K562 (cell line): Measurements from ENCODE around the gene RNF26. TPM values are rescaled to one million over a fixed set of nuclear protein-coding genes. Genes with fewer than 3 reads are reported as not detected.

Experiments
- BRCA1 ChIP-seq, 2 experiments: fragments of 450-650 bp in 1 of 2; sonication (generic) in 1 of 2; formaldehyde crosslinking in 1 of 2; IDR thresholded peaks; 2 replicates each; pipeline versions ENCODE4 v1.5.0 to v1.6.1; 2017 to 2020; ENCODE audit warnings: mild to moderate bottlenecking in 1 of 2, missing genetic modification reagents in 1 of 2
- FOXA3 ChIP-seq, 2 experiments: fragments of 450-650 bp in 1 of 2; sonication (generic) in 1 of 2; formaldehyde crosslinking; IDR thresholded peaks in 1 of 2; conservative IDR thresholded peaks in 1 of 2; 2 replicates each; pipeline versions ENCODE4 v1.4.0 to v1.8.0; 2020 to 2022; ENCODE audit warnings: mild to moderate bottlenecking in 2 of 2, missing genetic modification reagents in 1 of 2
- FOXK1 ChIP-seq: sonication (generic); formaldehyde crosslinking; IDR thresholded peaks from 2 replicates; pipeline ENCODE4 v1.8.0; 2022; ENCODE audit warnings: missing genetic modification reagents, mild to moderate bottlenecking, borderline replicate concordance
- NR2C1 ChIP-seq, 2 experiments: fragments of 450-650 bp; IDR thresholded peaks; 2 replicates each; pipeline ENCODE4 v1.6.1; 2017; ENCODE audit warnings: mild to moderate bottlenecking in 2 of 2, antibody characterized with exemption in 1 of 2, inconsistent platforms in 1 of 2, missing compliant biosample characterization in 1 of 2, missing genetic modification characterization in 1 of 2
- NUFIP1 ChIP-seq: fragments of 450-650 bp; IDR thresholded peaks from 2 replicates; pipeline ENCODE4 v1.6.1; 2018; ENCODE audit not compliant: partially characterized antibody
- POLR2G ChIP-seq: fragments of 200-400 bp; formaldehyde crosslinking; IDR thresholded peaks from 2 replicates; pipeline ENCODE4 v1.6.1; 2017; ENCODE audit warnings: low read depth, mild to moderate bottlenecking, antibody characterized with exemption, low read length, moderate library complexity
- STAT5B ChIP-seq: fragments of 250-450 bp; sonication (Bioruptor Pico); IDR thresholded peaks from 2 replicates; pipeline ENCODE4 v1.8.0; 2021; ENCODE audit warnings: mild to moderate bottlenecking, inconsistent platforms
- ZKSCAN1 ChIP-seq: fragments of 150-350 bp; IDR thresholded peaks from 2 replicates; pipeline ENCODE4 v1.6.1; 2016; ENCODE audit warnings: low read depth, low read length
- polyA plus RNA-seq, 8 experiments: library from polyadenylated mRNA; depleted of rRNA in 4 of 8; stranded (reverse) in 5 of 8; unstranded in 3 of 8; fragments of >200 nt; fragmentation: Nextera tagmentation in 2 of 8; fragmentation: Illumina TruSeq in 1 of 8; extraction: Ambion mirVana in 2 of 8; extraction: Trizol in 1 of 8; gene quantifications; 2 replicates each; pipeline versions ENCODE4 v1.2.1 to v1.2.3, GENCODE V29; 2011 to 2014; ENCODE audit warnings: inconsistent platforms in 1 of 8, missing spikeins in 1 of 8
- total RNA-seq, 7 experiments: library from RNA; depleted of rRNA in 6 of 7; stranded (reverse); fragments of >200 nt in 6 of 7; fragmentation: Illumina TruSeq in 2 of 7; extraction: Trizol in 2 of 7; gene quantifications; 2 replicates each; pipeline versions ENCODE4 v1.2.1 to v1.2.3, GENCODE V29; 2011 to 2021; ENCODE audit warnings: low replicate concordance in 1 of 7
- TF ChIP-seq, protein P1 (sequence below), 3 experiments: fragments of 200-800 bp in 1 of 3; sonication (Bioruptor generic) in 1 of 3; sonication (generic) in 1 of 3; formaldehyde crosslinking in 1 of 3; IDR thresholded peaks; 2 replicates each; pipeline versions ENCODE4 v1.6.1 to v1.8.0; 2016 to 2022; ENCODE audit warnings: mild to moderate bottlenecking in 2 of 3, missing compliant biosample characterization in 2 of 3, missing genetic modification characterization in 2 of 3, missing genetic modification reagents in 1 of 3
- TF ChIP-seq, protein P2 (sequence below), 2 experiments: fragments of 150-350 bp in 1 of 2; IDR thresholded peaks; 2 replicates each; pipeline ENCODE4 v1.6.1; 2012 to 2016; ENCODE audit warnings: low read depth in 2 of 2, low read length in 2 of 2, mild to moderate bottlenecking in 1 of 2, moderate library complexity in 1 of 2
- TF ChIP-seq, protein P3 (sequence below): sonication (generic); formaldehyde crosslinking; IDR thresholded peaks from 2 replicates; pipeline ENCODE4 v1.5.0; 2020; ENCODE audit warnings: missing genetic modification reagents

The RNF26 gene
- total and polyA plus RNA-seq, 9 of the 15 experiments (the other 6 are each of a cell fraction or from before 2014, with no cell fraction given), result 5.3 to 53.6 (median 12.7) TPM

GRCh38 chr11:119337581-119338317 is 3.4 kb downstream of the RNF26 start (continued):
- TF ChIP-seq, protein P1, sequence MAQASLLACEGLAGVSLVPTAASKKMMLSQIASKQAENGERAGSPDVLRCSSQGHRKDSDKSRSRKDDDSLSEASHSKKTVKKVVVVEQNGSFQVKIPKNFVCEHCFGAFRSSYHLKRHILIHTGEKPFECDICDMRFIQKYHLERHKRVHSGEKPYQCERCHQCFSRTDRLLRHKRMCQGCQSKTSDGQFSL (CRISPR knock-in tag; IDR thresholded peaks at IDR 0.05), result peak; percentile 66; the same call in 1 of the 2 replicates
- TF ChIP-seq, protein P1 (tag; IDR thresholded peaks at IDR 0.05), result no peak; a peak in 1 of 4 replicates
- TF ChIP-seq NR2C1 (IDR thresholded peaks at IDR 0.05) (no peak), NR2C1 (tag; IDR thresholded peaks at IDR 0.05) (no peak), FOXA3 (CRISPR knock-in tag; conservative IDR thresholded peaks at IDR 0.05 in 1 of 2, IDR thresholded peaks at IDR 0.05 in 1 of 2) (no peak), NUFIP1 (no peak), STAT5B (CRISPR knock-in tag) (no peak), FOXK1 (CRISPR knock-in tag) (no peak), POLR2G (peak; percentile 38; the same call in 1 of the 2 replicates), BRCA1 (IDR thresholded peaks at IDR 0.05) (no peak), BRCA1 (CRISPR knock-in tag; IDR thresholded peaks at IDR 0.05) (no peak), ZKSCAN1 (no peak)
- TF ChIP-seq, protein P2, sequence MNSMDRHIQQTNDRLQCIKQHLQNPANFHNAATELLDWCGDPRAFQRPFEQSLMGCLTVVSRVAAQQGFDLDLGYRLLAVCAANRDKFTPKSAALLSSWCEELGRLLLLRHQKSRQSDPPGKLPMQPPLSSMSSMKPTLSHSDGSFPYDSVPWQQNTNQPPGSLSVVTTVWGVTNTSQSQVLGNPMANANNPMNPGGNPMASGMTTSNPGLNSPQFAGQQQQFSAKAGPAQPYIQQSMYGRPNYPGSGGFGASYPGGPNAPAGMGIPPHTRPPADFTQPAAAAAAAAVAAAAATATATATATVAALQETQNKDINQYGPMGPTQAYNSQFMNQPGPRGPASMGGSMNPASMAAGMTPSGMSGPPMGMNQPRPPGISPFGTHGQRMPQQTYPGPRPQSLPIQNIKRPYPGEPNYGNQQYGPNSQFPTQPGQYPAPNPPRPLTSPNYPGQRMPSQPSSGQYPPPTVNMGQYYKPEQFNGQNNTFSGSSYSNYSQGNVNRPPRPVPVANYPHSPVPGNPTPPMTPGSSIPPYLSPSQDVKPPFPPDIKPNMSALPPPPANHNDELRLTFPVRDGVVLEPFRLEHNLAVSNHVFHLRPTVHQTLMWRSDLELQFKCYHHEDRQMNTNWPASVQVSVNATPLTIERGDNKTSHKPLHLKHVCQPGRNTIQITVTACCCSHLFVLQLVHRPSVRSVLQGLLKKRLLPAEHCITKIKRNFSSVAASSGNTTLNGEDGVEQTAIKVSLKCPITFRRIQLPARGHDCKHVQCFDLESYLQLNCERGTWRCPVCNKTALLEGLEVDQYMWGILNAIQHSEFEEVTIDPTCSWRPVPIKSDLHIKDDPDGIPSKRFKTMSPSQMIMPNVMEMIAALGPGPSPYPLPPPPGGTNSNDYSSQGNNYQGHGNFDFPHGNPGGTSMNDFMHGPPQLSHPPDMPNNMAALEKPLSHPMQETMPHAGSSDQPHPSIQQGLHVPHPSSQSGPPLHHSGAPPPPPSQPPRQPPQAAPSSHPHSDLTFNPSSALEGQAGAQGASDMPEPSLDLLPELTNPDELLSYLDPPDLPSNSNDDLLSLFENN (IDR thresholded peaks at IDR 0.05; ENCODE audit: low read depth in 2 of 2, low read length in 2 of 2), result no peak
- TF ChIP-seq, protein P3, sequence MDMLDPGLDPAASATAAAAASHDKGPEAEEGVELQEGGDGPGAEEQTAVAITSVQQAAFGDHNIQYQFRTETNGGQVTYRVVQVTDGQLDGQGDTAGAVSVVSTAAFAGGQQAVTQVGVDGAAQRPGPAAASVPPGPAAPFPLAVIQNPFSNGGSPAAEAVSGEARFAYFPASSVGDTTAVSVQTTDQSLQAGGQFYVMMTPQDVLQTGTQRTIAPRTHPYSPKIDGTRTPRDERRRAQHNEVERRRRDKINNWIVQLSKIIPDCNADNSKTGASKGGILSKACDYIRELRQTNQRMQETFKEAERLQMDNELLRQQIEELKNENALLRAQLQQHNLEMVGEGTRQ (CRISPR knock-in tag), result peak; percentile 79
